Psoas muscle (tissue), 8 donors: ENCODE measurements around the gene SPATS2L. TPM values are rescaled to one million over a fixed set of nuclear protein-coding genes. Genes with fewer than 3 reads are reported as not detected.

ENCODE experiments used
- ATAC-seq, 4 donors: fragments of 200-7000 bp; cut with Tn5 transposase; one replicate each; pipeline ENCODE4 v1.9.1; 2020; ENCODE audit warnings: moderate library complexity in 3 of 4, mild to moderate bottlenecking in 2 of 4
- DNase-seq, 2 donors: peaks; one replicate each; pipeline ENCODE4 v3.0.0-alpha.2; 2020
- H3K27ac ChIP-seq: fragments of 200-600 bp; one replicate; pipeline ENCODE4 v1.8.0; 2022
- H3K27me3 ChIP-seq, 3 donors: fragments of 200-600 bp in 1 of 3; one replicate each; pipeline versions ENCODE4 v1.6.1 to v1.8.0; 2013 to 2022; ENCODE audit warnings: low read length in 2 of 3, mild to moderate bottlenecking in 2 of 3, moderate library complexity in 1 of 3; ENCODE audit not compliant: insufficient read depth in 3 of 3
- H3K36me3 ChIP-seq, 2 donors: fragments of 200-600 bp in 1 of 2; one replicate each; pipeline versions ENCODE4 v1.6.1 to v1.8.0; 2013 to 2022; ENCODE audit warnings: low read depth in 1 of 2, mild to moderate bottlenecking in 1 of 2, moderate library complexity in 1 of 2; ENCODE audit not compliant: insufficient read depth in 1 of 2
- H3K4me1 ChIP-seq: fragments of 200-600 bp; one replicate; pipeline ENCODE4 v1.8.0; 2022
- H3K4me3 ChIP-seq: fragments of 200-600 bp; one replicate; pipeline ENCODE4 v1.8.0; 2022; ENCODE audit warnings: mild to moderate bottlenecking
- H3K9me3 ChIP-seq: fragments of 200-600 bp; one replicate; pipeline ENCODE4 v1.8.0; 2022
- WGBS, 3 donors: extraction: QIAGEN DNeasy Blood & Tissue Kit; methylation state at CpG; one replicate each; pipeline versions ENCODE4 v1.1.6 to v1.1.7; 2013; 5-methylcytosine and 5-hydroxymethylcytosine counted together
- intact Hi-C, 2 donors: fragments of 100-400 bp; cut with DNase I; formaldehyde crosslinking; loops; one replicate each; pipeline versions ENCODE4 v1.11.0 to v1.14.2; 2022
- polyA plus RNA-seq, 3 donors: library from polyadenylated mRNA; stranded (reverse); fragments of 200-250 nt; gene quantifications; one replicate each; pipeline ENCODE4 v1.2.3, GENCODE V29; 2013
- total RNA-seq, 4 donors: library from RNA; stranded (reverse); fragmentation: NEBNext Ultra II Directional in 2 of 4; extraction: Animal tissue kit (Norgen Biotek cat#: 25700) in 2 of 4; gene quantifications; one replicate each; pipeline versions ENCODE4 v1.2.1 to v1.2.4, GENCODE V29; 2021 to 2023
- TF ChIP-seq, protein P1 (sequence below): fragments of 200-600 bp; IDR thresholded peaks from one replicate; pipeline ENCODE4 v1.8.0; 2022; ENCODE audit warnings: antibody characterized with exemption
- donor health status: healthy with polysubstance abuse.
- donor health status: DM: no; HTN: no; CAD: no; lungs with moderate emphysema.
- donor health status: Bipolar disorder and iron deficiency.
- donor health status: healthy.
- donor health status: DM: yes; HTN: yes; CAD: no.
- donor health status: DM: no; HTN: no; CAD: no.
- donor health status: DM: no; HTN: no; CAD: no.
- donor health status: DM: yes; HTN: yes; CAD: no.

SPATS2L gene
- total and polyA plus RNA-seq, 7 donors = 34.2 to 286 (median 60.2) TPM

DNA sequence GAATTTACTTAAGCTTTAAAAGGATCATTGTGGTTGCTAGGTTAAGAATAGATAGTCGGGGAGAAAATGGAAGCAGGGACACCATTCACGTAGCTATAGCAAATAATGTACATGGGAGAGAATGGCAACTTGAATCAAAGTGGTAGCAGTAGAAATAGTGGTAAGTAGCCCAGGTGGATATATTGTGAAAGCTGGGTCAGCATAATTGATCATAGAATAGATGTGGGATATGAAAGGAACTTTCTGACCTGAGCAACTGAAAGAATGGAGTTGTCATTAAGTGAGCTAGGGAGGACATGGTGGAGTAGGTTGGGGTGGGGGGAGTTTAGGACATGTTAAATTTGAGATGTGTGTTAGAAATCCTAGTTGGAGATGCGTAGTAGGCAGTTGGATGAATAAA is 221.7 kb downstream of the SPATS2L start:
- Histone ChIP-seq H3K27me3 (no peaks in the 10 kb centered on the region), H3K9me3 (no peaks in the 10 kb centered on the region), H3K36me3 (no peaks in the 10 kb centered on the region), H3K4me3 (no peak overlapping the region), H3K4me1 (peaks cover 7% of the 10 kb centered on the region), H3K27ac (no peak overlapping the region)
- WGBS, 3 donors = 64 to 93% (median 87%) methylated on average over 3 of the region's 3 CpGs
- intact Hi-C loops = no loop called here
- ATAC-seq = no peak
- DNase-seq = no peak
- TF ChIP-seq, protein P1, sequence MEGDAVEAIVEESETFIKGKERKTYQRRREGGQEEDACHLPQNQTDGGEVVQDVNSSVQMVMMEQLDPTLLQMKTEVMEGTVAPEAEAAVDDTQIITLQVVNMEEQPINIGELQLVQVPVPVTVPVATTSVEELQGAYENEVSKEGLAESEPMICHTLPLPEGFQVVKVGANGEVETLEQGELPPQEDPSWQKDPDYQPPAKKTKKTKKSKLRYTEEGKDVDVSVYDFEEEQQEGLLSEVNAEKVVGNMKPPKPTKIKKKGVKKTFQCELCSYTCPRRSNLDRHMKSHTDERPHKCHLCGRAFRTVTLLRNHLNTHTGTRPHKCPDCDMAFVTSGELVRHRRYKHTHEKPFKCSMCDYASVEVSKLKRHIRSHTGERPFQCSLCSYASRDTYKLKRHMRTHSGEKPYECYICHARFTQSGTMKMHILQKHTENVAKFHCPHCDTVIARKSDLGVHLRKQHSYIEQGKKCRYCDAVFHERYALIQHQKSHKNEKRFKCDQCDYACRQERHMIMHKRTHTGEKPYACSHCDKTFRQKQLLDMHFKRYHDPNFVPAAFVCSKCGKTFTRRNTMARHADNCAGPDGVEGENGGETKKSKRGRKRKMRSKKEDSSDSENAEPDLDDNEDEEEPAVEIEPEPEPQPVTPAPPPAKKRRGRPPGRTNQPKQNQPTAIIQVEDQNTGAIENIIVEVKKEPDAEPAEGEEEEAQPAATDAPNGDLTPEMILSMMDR = no peak

Other genes starting within 250 kb of the SPATS2L start
- gene KCTD18, start 203.4 kb downstream of the SPATS2L start, total RNA-seq = 10 to 100 TPM in 3 of 4 donors, 1 to 10 TPM in 1; 9.7 to 13.9 (median 10.3) TPM
- 10 to 100 TPM in 1 of 3 donors, 1 to 10 TPM in 2; 7.1 to 24.0 (median 7.9) TPM for gene KCTD18, start 203.4 kb downstream of the SPATS2L start, polyA plus RNA-seq
- under 1 TPM; 0.22 to 0.60 (median 0.48) TPM for gene SGO2, start 219.5 kb downstream of the SPATS2L start, total RNA-seq
- 1 to 10 TPM in 2 of 3 donors, under 1 TPM in 1; 0.28 to 2.6 (median 1.1) TPM for gene SGO2, start 219.5 kb downstream of the SPATS2L start, polyA plus RNA-seq